MCF 10A (cell line): ENCODE results near the gene RPS21. TPM values are rescaled to one million over a fixed set of nuclear protein-coding genes. Genes with fewer than 3 reads are reported as not detected.

Source experiments
- BruUV-seq: library from RNA; stranded (reverse); fragments of 400-500 nt; replicated peaks from 2 replicates; lab custom pipeline; 2021; lab: Mats Ljungman, UMichigan
- CTCF ChIA-PET: fragments of 300-600 bp; sonication (Branson Sonifier 250); formaldehyde crosslinking; extraction: SDS; loops from one replicate; lab custom pipeline; 2021; ENCODE audit warnings: antibody characterized with exemption, inconsistent platforms; lab: Yijun Ruan, JAX
- POLR2A ChIA-PET: fragments of 300-600, 350-650 bp; sonication (Branson Sonifier 250); formaldehyde crosslinking; extraction: SDS; loops from one replicate; lab custom pipeline; 2020; ENCODE audit warnings: antibody characterized with exemption, inconsistent platforms; lab: Yijun Ruan, JAX
- DNase-seq: peaks from one replicate; pipeline ENCODE4 v3.0.0-alpha.2; 2018; ENCODE audit not compliant: unreplicated experiment
- H3K27ac Mint-ChIP-seq: one replicate; pipeline ENCODE4 v1.8.0; 2022; ENCODE audit warnings: mild to moderate bottlenecking, low read depth, mixed read lengths; ENCODE audit not compliant: unreplicated experiment
- H3K27me3 Mint-ChIP-seq: one replicate; pipeline ENCODE4 v1.8.0; 2022; ENCODE audit warnings: mixed read lengths; ENCODE audit not compliant: insufficient read depth, unreplicated experiment
- H3K36me3 Mint-ChIP-seq: one replicate; pipeline ENCODE4 v1.8.0; 2022; ENCODE audit warnings: mild to moderate bottlenecking, moderate library complexity, mixed read lengths; ENCODE audit not compliant: insufficient read depth, unreplicated experiment
- H3K4me1 Mint-ChIP-seq: one replicate; pipeline ENCODE4 v1.8.0; 2022; ENCODE audit warnings: mixed read lengths; ENCODE audit not compliant: insufficient read depth, unreplicated experiment
- H3K4me3 Mint-ChIP-seq: one replicate; pipeline ENCODE4 v1.8.0; 2022; ENCODE audit warnings: mild to moderate bottlenecking, moderate library complexity, mixed read lengths; ENCODE audit not compliant: unreplicated experiment
- H3K9me3 Mint-ChIP-seq: one replicate; pipeline ENCODE4 v1.8.0; 2022; ENCODE audit warnings: mixed read lengths; ENCODE audit not compliant: unreplicated experiment
- intact Hi-C: fragments of 100-400 bp; cut with micrococcal nuclease; formaldehyde crosslinking; loops from 2 replicates; pipeline ENCODE4 v1.14.1; 2022
- total RNA-seq: library from RNA; stranded (reverse); gene quantifications from 2 replicates; pipeline ENCODE4 v1.2.3, GENCODE V29; 2022
- TF ChIP-seq, protein P1 (sequence below): fragments of 200-600 bp; IDR thresholded peaks from one replicate; pipeline ENCODE4 v1.8.0; 2022; ENCODE audit warnings: antibody characterized with exemption, mild to moderate bottlenecking; ENCODE audit not compliant: unreplicated experiment

RPS21 gene
- total RNA-seq, 1 experiment from 2014 or later, result 2,055 TPM

GRCh38 chr20:62396367-62397239 lies 9.7 kb downstream of the RPS21 start:
- Mint-ChIP-seq H3K4me3 (no peak overlapping the region), H3K27ac (no peak overlapping the region), H3K9me3 (peaks cover 8% of the 10 kb centered on the region), H3K4me1 (no peaks in the 10 kb centered on the region), H3K27me3 (no peaks in the 10 kb centered on the region), H3K36me3 (peaks cover 32% of the 10 kb centered on the region)
- ChIA-PET CTCF (interaction anchor here (0.7 to 1.4 kb wide), 3 partner anchors 255 to 412 kb away, joined by 4 to 5 read pairs (median 4); no protein-coding TSS in a partner anchor), POLR2A (interaction anchor here (0.5 to 1.5 kb wide), 2 partner anchors 11 to 343 kb away, joined by 3 to 5 read pairs; no protein-coding TSS in a partner anchor)
- no peak for DNase-seq
- intact Hi-C loops, result no loop called here
- no TSS peak for BruUV-seq
- TF ChIP-seq, protein P1, sequence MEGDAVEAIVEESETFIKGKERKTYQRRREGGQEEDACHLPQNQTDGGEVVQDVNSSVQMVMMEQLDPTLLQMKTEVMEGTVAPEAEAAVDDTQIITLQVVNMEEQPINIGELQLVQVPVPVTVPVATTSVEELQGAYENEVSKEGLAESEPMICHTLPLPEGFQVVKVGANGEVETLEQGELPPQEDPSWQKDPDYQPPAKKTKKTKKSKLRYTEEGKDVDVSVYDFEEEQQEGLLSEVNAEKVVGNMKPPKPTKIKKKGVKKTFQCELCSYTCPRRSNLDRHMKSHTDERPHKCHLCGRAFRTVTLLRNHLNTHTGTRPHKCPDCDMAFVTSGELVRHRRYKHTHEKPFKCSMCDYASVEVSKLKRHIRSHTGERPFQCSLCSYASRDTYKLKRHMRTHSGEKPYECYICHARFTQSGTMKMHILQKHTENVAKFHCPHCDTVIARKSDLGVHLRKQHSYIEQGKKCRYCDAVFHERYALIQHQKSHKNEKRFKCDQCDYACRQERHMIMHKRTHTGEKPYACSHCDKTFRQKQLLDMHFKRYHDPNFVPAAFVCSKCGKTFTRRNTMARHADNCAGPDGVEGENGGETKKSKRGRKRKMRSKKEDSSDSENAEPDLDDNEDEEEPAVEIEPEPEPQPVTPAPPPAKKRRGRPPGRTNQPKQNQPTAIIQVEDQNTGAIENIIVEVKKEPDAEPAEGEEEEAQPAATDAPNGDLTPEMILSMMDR, result no peak

DNA sequence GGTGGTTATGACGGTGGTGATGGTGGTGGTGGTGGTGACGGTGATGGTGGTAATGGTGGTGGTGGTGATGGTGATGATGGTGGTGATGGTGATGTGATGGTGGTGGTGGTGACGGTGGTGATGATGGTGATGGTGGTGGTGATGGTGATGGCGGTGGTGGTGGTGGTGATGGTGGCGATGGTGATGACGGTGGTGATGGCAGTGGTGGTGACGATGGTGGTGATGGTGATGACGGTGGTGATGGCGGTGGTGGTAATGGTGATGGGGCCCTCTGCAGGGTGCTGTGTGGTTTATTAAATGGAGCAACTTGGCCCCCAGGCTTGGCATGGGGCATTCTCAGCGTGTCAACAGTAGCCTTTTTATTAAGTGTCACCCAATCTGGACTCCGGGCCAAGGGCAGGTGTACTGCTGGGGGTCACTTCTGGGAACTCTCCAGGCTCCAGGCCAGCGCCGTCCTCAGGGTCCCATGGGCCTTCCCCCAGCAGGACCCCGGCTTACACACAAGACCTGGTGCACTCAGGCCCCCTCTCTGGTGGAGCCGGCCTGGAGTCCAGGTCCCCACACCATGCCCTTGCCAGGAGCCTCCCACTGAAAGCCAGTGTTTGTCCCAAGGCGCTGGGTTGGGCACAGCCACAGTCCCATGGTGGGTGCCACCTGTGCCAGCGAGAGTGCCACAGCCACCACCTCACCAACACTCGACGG lies 11.4 kb downstream of the RPS21 start:
- H3K9me3 Mint-ChIP-seq, result peaks cover 8% of the 10 kb centered on the region
- TF ChIP-seq, protein P1, result no peak
- H3K27ac Mint-ChIP-seq, result no peak overlapping the region
- ChIA-PET CTCF (no interaction called here), POLR2A (interaction anchor here (0.8 kb wide), 1 partner anchor 12 kb away, joined by 3 read pairs; no protein-coding TSS in a partner anchor)
- intact Hi-C loops, result no loop called here
- no peak for DNase-seq
- no peaks in the 10 kb centered on the region for H3K27me3 Mint-ChIP-seq
- no peak overlapping the region for H3K4me3 Mint-ChIP-seq
- no TSS peak for BruUV-seq
- no peaks in the 10 kb centered on the region for H3K4me1 Mint-ChIP-seq
- peaks cover 15% of the 10 kb centered on the region for H3K36me3 Mint-ChIP-seq

DNA sequence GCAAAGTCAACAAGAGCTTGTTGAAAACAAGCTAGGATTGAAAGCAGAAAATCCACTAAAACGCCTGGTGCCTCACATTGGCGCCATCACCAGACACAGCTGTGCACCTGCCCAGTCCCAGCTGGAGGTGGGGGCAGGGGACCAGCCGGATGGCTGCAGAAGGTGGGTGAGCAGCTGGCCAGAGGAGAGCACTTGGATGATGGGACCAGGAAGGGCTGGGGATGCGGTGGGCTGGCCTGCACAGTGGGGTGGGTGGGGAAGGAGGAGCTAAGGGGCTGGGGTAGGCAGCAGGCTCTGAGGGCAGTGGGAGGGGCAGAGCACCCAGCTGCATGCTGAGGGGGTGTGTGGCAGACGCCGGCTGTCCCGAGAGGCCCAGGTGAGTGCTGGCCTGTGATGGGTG lies 13.1 kb downstream of the RPS21 start:
- Mint-ChIP-seq H3K27ac (no peak overlapping the region), H3K9me3 (peaks cover 8% of the 10 kb centered on the region), H3K36me3 (peaks cover 13% of the 10 kb centered on the region), H3K27me3 (no peaks in the 10 kb centered on the region), H3K4me3 (no peak overlapping the region), H3K4me1 (no peaks in the 10 kb centered on the region)
- ChIA-PET POLR2A (interaction anchor here (0.7 to 1.4 kb wide), 2 partner anchors 9 to 13 kb away, joined by 3 to 5 read pairs; partner anchors contain the start of gene RPS21), CTCF (interaction anchor here (0.6 to 1.9 kb wide), 4 partner anchors 9 to 243 kb away, joined by 3 to 6 read pairs (median 4); no protein-coding TSS in a partner anchor)
- intact Hi-C loops, result no loop called here
- TF ChIP-seq, protein P1, result no peak
- DNase-seq, result no peak
- no TSS peak for BruUV-seq
